Esophagus squamous epithelium (tissue), 4 donors: ENCODE results near the gene IRF3.

Source experiments
- CTCF ChIP-seq, 6 experiments: fragments of 450-650 bp in 4 of 6; fragments of 200-600 bp in 2 of 6; sonication (generic) in 2 of 6; IDR thresholded peaks; one replicate each; pipeline ENCODE4 v1.5.1; 2016 to 2019; ENCODE audit warnings: antibody characterized with exemption in 6 of 6, mild to moderate bottlenecking in 4 of 6, moderate library complexity in 4 of 6
- POLR2A ChIP-seq, 4 donors: fragments of 450-650 bp; IDR thresholded peaks; one replicate each; pipeline ENCODE4 v1.6.1; 2017; ENCODE audit warnings: antibody characterized with exemption in 4 of 4, mild to moderate bottlenecking in 4 of 4, moderate library complexity in 3 of 4

GRCh38 chr19:49616532-49616931, 49.1 kb downstream of the IRF3 start:
- TF ChIP-seq POLR2A (IDR thresholded peaks at IDR 0.05) (no peak), CTCF (IDR thresholded peaks at IDR 0.05) (no peak)
